Measurements from ENCODE around the gene ZNF784.

- TF ChIP-seq DPF2 (IDR thresholded peaks at IDR 0.05) (no peak), TSHZ1 (CRISPR knock-in tag; IDR thresholded peaks at IDR 0.05) (no peak)
Observed at GRCh38 chr19:55613930-55614710, 10.2 kb downstream of the ZNF784 start.

All from K562 (cell line).